Prostate gland (tissue), 1 donor: ENCODE results near the gene MAML1.

Experiments
- POLR2A ChIP-seq: fragments of 450-650 bp; IDR thresholded peaks from one replicate; pipeline ENCODE4 v1.6.1; 2016; ENCODE audit warnings: antibody characterized with exemption, mild to moderate bottlenecking
- POLR2AphosphoS5 ChIP-seq: sonication (generic); formaldehyde crosslinking; IDR thresholded peaks from one replicate; pipeline ENCODE4 v1.6.1; 2017; ENCODE audit warnings: antibody characterized with exemption

- TF ChIP-seq POLR2A = peak; percentile 72
- no peak for TF ChIP-seq POLR2AphosphoS5
Observed at GRCh38 chr5:179806250-179807048, 73.8 kb downstream of the MAML1 start, which contains the start of gene MGAT4B.
